ENCODE measurements around the gene TSC22D2.
"Not testable (repeated sequence)": the region's sequence is repeated elsewhere in the genome, so short reads cannot be mapped to it uniquely, and the experiment has no call there.

Gene TSC22D2

DNA sequence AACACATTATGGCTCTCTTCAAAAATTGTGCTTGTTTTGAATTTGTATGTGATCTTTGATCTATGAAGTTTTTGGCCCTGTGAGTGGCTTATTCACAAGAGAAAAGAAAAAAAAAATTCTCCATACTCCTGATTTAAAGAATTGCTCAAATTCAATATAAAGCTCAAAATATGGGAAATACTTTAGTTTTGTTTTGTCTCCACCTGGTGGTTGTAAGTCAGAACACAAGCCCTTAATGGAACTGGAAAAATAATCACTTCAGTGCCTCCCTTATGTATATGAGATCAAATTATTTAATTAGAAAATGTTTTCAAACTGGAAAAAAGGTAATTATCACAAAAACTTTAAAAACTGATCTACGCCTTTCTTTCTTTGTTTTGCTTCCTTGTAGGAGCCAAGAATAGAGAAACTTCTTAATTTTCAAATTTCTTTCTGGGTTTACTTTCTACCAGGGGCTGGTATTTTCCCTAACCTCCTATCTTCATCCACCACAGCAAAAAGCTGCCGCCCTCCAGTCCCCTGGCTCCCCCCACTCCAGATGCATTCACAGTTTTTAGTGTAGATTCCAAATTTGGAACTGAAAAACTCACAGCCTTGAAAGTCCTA, 87.6 kb downstream of the TSC22D2 start:
- POLR2A ChIA-PET, result interaction anchor here (1.0 kb wide), 1 partner anchor 87 kb away, joined by 4 read pairs; no protein-coding TSS in a partner anchor
- DNase-seq (ENCODE audit: low read depth, low spot score), result peak; percentile 5

DNA sequence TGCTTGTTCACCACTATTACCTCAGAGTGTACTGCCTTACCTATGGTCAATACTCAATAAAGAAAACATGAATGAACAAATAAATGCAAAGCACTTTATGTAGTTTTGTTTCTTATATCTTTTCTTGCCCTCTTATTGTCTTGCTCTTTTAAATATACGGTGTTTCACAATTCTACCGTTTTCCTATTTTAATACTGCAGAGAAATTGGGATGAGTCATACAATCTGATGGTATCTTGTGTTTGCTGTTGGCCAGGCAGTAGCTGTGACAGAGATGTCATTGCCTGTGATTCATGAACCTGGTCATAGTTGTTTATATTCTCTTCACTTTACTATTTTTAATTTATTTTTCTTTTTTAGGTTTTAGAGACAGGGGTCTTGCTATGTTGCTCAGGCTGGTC, 89.9 kb downstream of the TSC22D2 start:
- CTCF ChIA-PET, result interaction anchor here (0.7 to 6.3 kb wide), 4 partner anchors 268 to 561 kb away, joined by 3 to 88 read pairs (median 20); no protein-coding TSS in a partner anchor
- POLR2A ChIA-PET, result interaction anchor here (0.6 kb wide), 1 partner anchor 90 kb away, joined by 3 read pairs; no protein-coding TSS in a partner anchor
- TF ChIP-seq, protein P1, sequence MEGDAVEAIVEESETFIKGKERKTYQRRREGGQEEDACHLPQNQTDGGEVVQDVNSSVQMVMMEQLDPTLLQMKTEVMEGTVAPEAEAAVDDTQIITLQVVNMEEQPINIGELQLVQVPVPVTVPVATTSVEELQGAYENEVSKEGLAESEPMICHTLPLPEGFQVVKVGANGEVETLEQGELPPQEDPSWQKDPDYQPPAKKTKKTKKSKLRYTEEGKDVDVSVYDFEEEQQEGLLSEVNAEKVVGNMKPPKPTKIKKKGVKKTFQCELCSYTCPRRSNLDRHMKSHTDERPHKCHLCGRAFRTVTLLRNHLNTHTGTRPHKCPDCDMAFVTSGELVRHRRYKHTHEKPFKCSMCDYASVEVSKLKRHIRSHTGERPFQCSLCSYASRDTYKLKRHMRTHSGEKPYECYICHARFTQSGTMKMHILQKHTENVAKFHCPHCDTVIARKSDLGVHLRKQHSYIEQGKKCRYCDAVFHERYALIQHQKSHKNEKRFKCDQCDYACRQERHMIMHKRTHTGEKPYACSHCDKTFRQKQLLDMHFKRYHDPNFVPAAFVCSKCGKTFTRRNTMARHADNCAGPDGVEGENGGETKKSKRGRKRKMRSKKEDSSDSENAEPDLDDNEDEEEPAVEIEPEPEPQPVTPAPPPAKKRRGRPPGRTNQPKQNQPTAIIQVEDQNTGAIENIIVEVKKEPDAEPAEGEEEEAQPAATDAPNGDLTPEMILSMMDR (IDR thresholded peaks at IDR 0.05; ENCODE audit: insufficient read depth, low read length, missing control alignments), result no peak

More for the DNA sequence above, 87.6 kb downstream of the TSC22D2 start:
- TF ChIP-seq, protein P1 (IDR thresholded peaks at IDR 0.05; ENCODE audit: insufficient read depth, low read length, missing control alignments), result peak; percentile 34
- CTCF ChIA-PET, result interaction anchor here (0.7 to 6.3 kb wide), 65 partner anchors 9 to 729 kb away, joined by 3 to 88 read pairs (median 5); no protein-coding TSS in a partner anchor
- no peak overlapping the region for H3K4me3 ChIP-seq (ENCODE audit: low read depth, low read length)

DNA sequence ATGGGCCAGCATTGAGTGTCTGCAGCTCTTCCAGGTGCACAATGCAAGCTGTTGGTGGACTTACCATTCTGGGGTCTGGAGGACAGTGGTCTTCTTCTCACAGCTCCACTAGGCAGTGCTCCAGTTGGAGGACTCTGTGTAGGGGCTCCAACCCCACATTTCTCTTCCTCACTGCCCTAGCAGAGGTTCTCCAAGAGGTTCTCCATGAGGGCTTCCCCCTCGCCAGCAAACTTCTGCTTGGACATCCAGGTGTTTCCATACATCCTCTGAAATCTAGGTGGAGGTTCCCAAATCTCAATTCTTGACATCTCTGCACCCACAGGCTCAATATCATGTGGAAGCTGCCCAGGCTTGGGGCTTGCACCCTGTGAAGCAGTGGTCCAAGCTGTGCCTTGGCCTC, 92.9 kb downstream of the TSC22D2 start:
- POLR2A ChIA-PET; H3K4me3 ChIP-seq (ENCODE audit: low read depth, low read length); DNase-seq (ENCODE audit: low read depth, low spot score): not testable (repeated sequence)
- CTCF ChIA-PET, result interaction anchor here (1.3 kb wide), 1 partner anchor 281 kb away, joined by 4 read pairs; no protein-coding TSS in a partner anchor

More for the DNA sequence above, 89.9 kb downstream of the TSC22D2 start:
- no peak overlapping the region for H3K4me3 ChIP-seq (ENCODE audit: low read depth, low read length)
- DNase-seq (ENCODE audit: low read depth, low spot score), result peak; percentile 2

DNA sequence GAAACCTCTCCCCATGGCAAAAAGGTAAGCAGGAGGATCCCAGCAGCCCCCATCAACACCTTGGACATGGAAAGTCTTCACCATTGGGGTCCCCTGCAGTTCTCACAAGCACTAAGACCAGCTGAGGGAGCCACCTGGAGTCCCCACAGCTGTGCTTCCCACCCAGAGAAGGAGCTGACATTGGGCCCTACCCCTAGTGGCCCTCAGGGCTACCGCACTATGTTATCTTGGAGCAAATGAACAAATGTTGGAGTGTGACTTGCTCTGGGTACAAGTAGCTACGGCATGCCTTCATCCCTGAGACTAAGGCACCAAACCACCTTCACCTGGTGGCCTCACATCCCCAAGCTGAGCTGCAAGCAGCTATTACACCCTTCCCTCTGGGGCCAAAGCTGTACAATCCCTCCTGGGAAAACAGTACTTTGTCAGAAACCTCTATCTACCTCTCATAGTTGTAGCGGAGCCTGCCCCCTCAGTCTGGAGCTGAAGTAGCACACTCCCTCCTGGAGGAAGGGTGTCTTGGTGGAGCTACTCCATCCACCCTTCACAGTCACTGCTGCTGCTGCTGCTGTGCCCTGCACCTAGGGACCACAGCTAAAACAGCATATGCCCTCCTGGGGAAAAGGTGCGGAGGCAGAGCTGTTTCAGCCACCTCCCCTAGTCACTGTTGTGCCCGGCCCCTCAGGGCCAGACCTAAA, 95.5 kb downstream of the TSC22D2 start:
- no peak overlapping the region for H3K4me3 ChIP-seq (ENCODE audit: low read depth, low read length)
- ChIA-PET CTCF (interaction anchor here (0.6 to 2.4 kb wide), 4 partner anchors 8 to 278 kb away, joined by 3 to 22 read pairs (median 3); no protein-coding TSS in a partner anchor), POLR2A (no interaction called here)
- TF ChIP-seq, protein P1 (IDR thresholded peaks at IDR 0.05; ENCODE audit: insufficient read depth, low read length, missing control alignments), result no peak
- DNase-seq (ENCODE audit: low read depth, low spot score), result no peak

DNA sequence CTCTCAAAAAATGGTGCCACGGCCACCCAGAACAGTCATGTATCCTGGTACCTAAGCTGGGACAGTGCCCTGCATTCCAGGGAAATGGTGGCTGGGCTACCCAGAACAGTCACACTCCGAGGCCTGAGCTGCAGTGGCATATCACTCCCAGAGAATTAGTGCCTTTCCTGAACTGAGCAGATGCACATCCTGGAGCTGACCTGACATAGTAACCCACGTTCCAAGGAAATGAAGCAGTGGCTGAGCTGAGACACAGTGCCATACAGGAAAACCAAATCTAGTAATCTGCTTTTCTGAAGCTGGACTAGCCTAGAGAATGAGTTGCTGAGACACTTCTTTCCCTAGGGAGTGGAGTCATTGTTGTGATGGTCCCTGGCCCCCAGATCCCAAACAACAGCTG, 96.4 kb downstream of the TSC22D2 start:
- ChIA-PET POLR2A (no interaction called here), CTCF (interaction anchor here (1.0 to 2.4 kb wide), 5 partner anchors 9 to 567 kb away, joined by 3 to 22 read pairs (median 3); no protein-coding TSS in a partner anchor)
- H3K4me3 ChIP-seq (ENCODE audit: low read depth, low read length), result no peak overlapping the region
- TF ChIP-seq, protein P1 (IDR thresholded peaks at IDR 0.05; ENCODE audit: insufficient read depth, low read length, missing control alignments), result no peak
- no peak for DNase-seq (ENCODE audit: low read depth, low spot score)

DNA sequence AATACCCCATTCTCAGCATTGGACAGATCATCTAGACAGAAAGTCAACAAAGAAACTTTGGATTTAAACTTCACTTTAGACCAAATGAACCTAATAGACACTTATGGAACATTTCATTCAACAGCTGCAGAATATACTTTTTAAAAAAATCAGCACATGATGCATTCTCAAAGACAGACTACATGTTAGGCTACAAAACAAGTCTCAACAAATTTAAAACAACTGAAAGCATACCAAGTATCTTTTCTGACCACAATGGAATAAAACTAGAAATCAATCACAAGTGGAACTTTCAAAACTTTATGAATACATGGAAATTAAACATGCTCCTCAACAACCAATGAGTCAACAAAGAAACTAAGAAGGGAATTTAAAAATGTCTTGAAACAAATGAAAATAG, 100.3 kb downstream of the TSC22D2 start:
- TF ChIP-seq, protein P1 (IDR thresholded peaks at IDR 0.05; ENCODE audit: insufficient read depth, low read length, missing control alignments), result no peak
- H3K4me3 ChIP-seq (ENCODE audit: low read depth, low read length), result no peak overlapping the region
- no peak for DNase-seq (ENCODE audit: low read depth, low spot score)
- POLR2A ChIA-PET, result no interaction called here
- CTCF ChIA-PET, result interaction anchor here (1.3 kb wide), 1 partner anchor 9 kb away, joined by 3 read pairs; no protein-coding TSS in a partner anchor

All from AG04449 (cell line).